HepG2 (cell line): Measurements from ENCODE around the gene CDYL. TPM values are rescaled to one million over a fixed set of nuclear protein-coding genes. Genes with fewer than 3 reads are reported as not detected.

Experiments
- ATAC-seq: fragments of 200-7000 bp; cut with Tn5 transposase; 3 replicates; pipeline ENCODE4 v1.9.1; 2020; ENCODE audit warnings: mild to moderate bottlenecking, moderate library complexity
- BruUV-seq: library from RNA; stranded (reverse); fragments of 400-500 nt; replicated peaks from 2 replicates; lab custom pipeline; 2021; lab: Mats Ljungman, UMichigan
- CTCF ChIA-PET: fragments of 300-600 bp; formaldehyde crosslinking; extraction: SDS; loops from one replicate; lab custom pipeline; 2021; ENCODE audit warnings: low total read pairs, inconsistent platforms, low intra/inter-chr PET ratio; lab: Yijun Ruan, JAX
- POLR2A ChIA-PET: fragments of 350-600 bp; sonication (Branson Sonifier 250); formaldehyde crosslinking; loops from one replicate; lab custom pipeline; 2020; ENCODE audit warnings: antibody characterized with exemption, inconsistent platforms; lab: Yijun Ruan, JAX
- DNase-seq: peaks from one replicate; pipeline ENCODE4 v3.0.0-alpha.2; 2015; ENCODE audit warnings: low spot score
- FAIRE-seq: peaks from 3 replicates; lab custom pipeline; 2011; peaks lifted over from hg19 to GRCh38; lab: Jason Lieb, UNC
- H2AFZ ChIP-seq: one replicate; pipeline ENCODE4 v1.6.1; 2011; ENCODE audit warnings: low read length, inconsistent platforms
- H3K27ac ChIP-seq: fragments of 300-600 bp; 3 replicates; pipeline ENCODE4 v1.8.0; 2011; ENCODE audit warnings: mixed run types, mild to moderate bottlenecking, mixed read lengths, low read length, inconsistent platforms; ENCODE audit not compliant: insufficient read depth; ENCODE audit errors: extremely low read length
- H3K27me3 ChIP-seq, 2 experiments: fragments of 200-600 bp in 1 of 2; 2 replicates in 1 of 2; 3 replicates in 1 of 2; pipeline versions ENCODE4 v1.6.0 to v1.8.0; 2011; ENCODE audit warnings: low read length in 2 of 2, mild to moderate bottlenecking in 2 of 2, moderate library complexity in 2 of 2, inconsistent platforms in 1 of 2; ENCODE audit not compliant: insufficient read depth in 2 of 2, control insufficient read depth in 1 of 2
- H3K36me3 ChIP-seq, 2 experiments: fragments of 200-600 bp in 1 of 2; replicated peaks in 1 of 2; 2 replicates in 1 of 2; 3 replicates in 1 of 2; pipeline versions ENCODE4 v1.5.1 to v1.8.0; 2011; ENCODE audit warnings: low read length in 2 of 2, inconsistent platforms in 1 of 2; ENCODE audit not compliant: insufficient read depth in 2 of 2, control insufficient read depth in 1 of 2
- H3K4me1 ChIP-seq: 2 replicates; pipeline ENCODE4 v1.5.1; 2012; ENCODE audit warnings: low read length, inconsistent platforms; ENCODE audit not compliant: insufficient read depth
- H3K4me2 ChIP-seq: 2 replicates; pipeline ENCODE4 v1.6.0; 2011; ENCODE audit warnings: low read depth, low read length, inconsistent platforms
- H3K4me3 ChIP-seq, 3 experiments: fragments of 200-600 bp in 1 of 3; sonication (generic), shearing (Covaris generic) in 1 of 3; replicated peaks in 1 of 3; 2 replicates each; pipeline ENCODE4 v1.5.1; 2011 to 2016; ENCODE audit warnings: low read length in 3 of 3, inconsistent platforms in 2 of 3, low read depth in 2 of 3, mild to moderate bottlenecking in 2 of 3, control low read depth in 1 of 3, mixed read lengths in 1 of 3; ENCODE audit not compliant: insufficient read depth in 1 of 3
- H3K79me2 ChIP-seq: one replicate; pipeline ENCODE4 v1.6.1; 2011; ENCODE audit warnings: low read length, inconsistent platforms; ENCODE audit not compliant: insufficient read depth
- H3K9ac ChIP-seq: 2 replicates; pipeline ENCODE4 v1.6.0; 2011; ENCODE audit warnings: mild to moderate bottlenecking, low read depth, low read length, inconsistent platforms; ENCODE audit not compliant: insufficient read depth
- H3K9me3 ChIP-seq: 2 replicates; pipeline ENCODE4 v1.5.1; 2012; ENCODE audit warnings: mild to moderate bottlenecking, low read length
- H4K20me1 ChIP-seq: 2 replicates; pipeline ENCODE4 v1.6.0; 2011; ENCODE audit warnings: inconsistent platforms, mild to moderate bottlenecking, low read length, moderate library complexity; ENCODE audit not compliant: insufficient read depth
- ATAD3A ChIP-seq: sonication (generic); formaldehyde crosslinking; IDR thresholded peaks from 2 replicates; pipeline ENCODE4 v1.4.0; 2020; ENCODE audit warnings: missing genetic modification reagents
- ATF1 ChIP-seq: IDR thresholded peaks from 2 replicates; pipeline ENCODE4 v1.6.1; 2016; ENCODE audit warnings: mild to moderate bottlenecking, control low read depth
- CHD4 ChIP-seq: fragments of 200-600 bp; sonication (generic); IDR thresholded peaks from 2 replicates; pipeline ENCODE4 v1.7.0; 2017; ENCODE audit warnings: mild to moderate bottlenecking, low read length, borderline replicate concordance
- CREM ChIP-seq, 2 experiments: sonication (generic) in 1 of 2; formaldehyde crosslinking in 1 of 2; IDR thresholded peaks; 2 replicates each; pipeline versions ENCODE4 v1.4.0 to v1.6.1; 2016 to 2020; ENCODE audit warnings: antibody characterized with exemption in 1 of 2, mild to moderate bottlenecking in 1 of 2, missing genetic modification reagents in 1 of 2
- KLF11 ChIP-seq: IDR thresholded peaks from 2 replicates; pipeline ENCODE4 v1.6.1; 2016; ENCODE audit warnings: missing compliant biosample characterization
- MXI1 ChIP-seq: IDR thresholded peaks from 3 replicates; pipeline ENCODE4 v1.6.1; 2012; ENCODE audit warnings: low read depth, low read length, inconsistent platforms, borderline replicate concordance
- MZF1 ChIP-seq: sonication (generic); formaldehyde crosslinking; IDR thresholded peaks from 2 replicates; pipeline ENCODE4 v1.8.1; 2023; ENCODE audit warnings: mild to moderate bottlenecking, missing genetic modification reagents, borderline replicate concordance
- PPARG ChIP-seq: conservative IDR thresholded peaks from 2 replicates; pipeline ENCODE4 v1.6.1; 2016; ENCODE audit warnings: missing biosample characterization, missing genetic modification reagents
- ZKSCAN8 ChIP-seq: IDR thresholded peaks from 2 replicates; pipeline ENCODE4 v1.6.1; 2016; ENCODE audit warnings: borderline replicate concordance, missing genetic modification reagents, missing compliant biosample characterization
- WGBS: methylation state at CpG from one replicate; pipeline ENCODE4 v1.1.6; 2017; ENCODE audit warnings: low lambda C conversion rate; 5-methylcytosine and 5-hydroxymethylcytosine counted together
- in situ Hi-C: cut with HindIII; loops from 2 replicates; pipeline ENCODE4 v1.10.0; 2017; ENCODE audit warnings: low pct_unique_long_range_greater_than_20kb; ENCODE audit not compliant: extremely low pct_ligation_motif_present
- intact Hi-C: fragments of 100-400 bp; cut with micrococcal nuclease; formaldehyde crosslinking; loops from one replicate; pipeline ENCODE4 v1.10.0; 2022; ENCODE audit not compliant: unreplicated experiment
- polyA plus RNA-seq, 8 experiments: library from polyadenylated mRNA; depleted of rRNA in 3 of 8; stranded (reverse) in 7 of 8; unstranded in 1 of 8; fragments of >200 nt; fragmentation: Illumina TruSeq in 4 of 8; extraction: Trizol in 4 of 8; gene quantifications; 2 replicates each; pipeline versions ENCODE4 v1.2.1 to v1.2.3, GENCODE V29; 2011 to 2016; ENCODE audit warnings: low read depth in 4 of 8, missing spikeins in 1 of 8, mixed read lengths in 1 of 8; ENCODE audit not compliant: insufficient read depth in 1 of 8
- total RNA-seq, 5 experiments: library from RNA; depleted of rRNA; stranded (reverse); fragments of >200 nt; fragmentation: Illumina TruSeq; extraction: Trizol; gene quantifications; 2 replicates each; pipeline ENCODE4 v1.2.3, GENCODE V29; 2016; ENCODE audit warnings: low read depth in 1 of 5
- TF ChIP-seq, protein P1 (sequence below): sonication (generic); formaldehyde crosslinking; conservative IDR thresholded peaks from 2 replicates; pipeline ENCODE4 v1.4.0; 2020; ENCODE audit warnings: mild to moderate bottlenecking, missing genetic modification reagents, moderate library complexity
- TF ChIP-seq, protein P2 (sequence below): sonication (generic); formaldehyde crosslinking; IDR thresholded peaks from 2 replicates; pipeline ENCODE4 v1.5.1; 2020; ENCODE audit warnings: missing genetic modification reagents, mild to moderate bottlenecking, borderline replicate concordance

CDYL gene
- total and polyA plus RNA-seq, 2 of the 13 experiments (the other 11 are each of a cell fraction or from before 2014, with no cell fraction given), result 22.8 to 105 TPM

DNA sequence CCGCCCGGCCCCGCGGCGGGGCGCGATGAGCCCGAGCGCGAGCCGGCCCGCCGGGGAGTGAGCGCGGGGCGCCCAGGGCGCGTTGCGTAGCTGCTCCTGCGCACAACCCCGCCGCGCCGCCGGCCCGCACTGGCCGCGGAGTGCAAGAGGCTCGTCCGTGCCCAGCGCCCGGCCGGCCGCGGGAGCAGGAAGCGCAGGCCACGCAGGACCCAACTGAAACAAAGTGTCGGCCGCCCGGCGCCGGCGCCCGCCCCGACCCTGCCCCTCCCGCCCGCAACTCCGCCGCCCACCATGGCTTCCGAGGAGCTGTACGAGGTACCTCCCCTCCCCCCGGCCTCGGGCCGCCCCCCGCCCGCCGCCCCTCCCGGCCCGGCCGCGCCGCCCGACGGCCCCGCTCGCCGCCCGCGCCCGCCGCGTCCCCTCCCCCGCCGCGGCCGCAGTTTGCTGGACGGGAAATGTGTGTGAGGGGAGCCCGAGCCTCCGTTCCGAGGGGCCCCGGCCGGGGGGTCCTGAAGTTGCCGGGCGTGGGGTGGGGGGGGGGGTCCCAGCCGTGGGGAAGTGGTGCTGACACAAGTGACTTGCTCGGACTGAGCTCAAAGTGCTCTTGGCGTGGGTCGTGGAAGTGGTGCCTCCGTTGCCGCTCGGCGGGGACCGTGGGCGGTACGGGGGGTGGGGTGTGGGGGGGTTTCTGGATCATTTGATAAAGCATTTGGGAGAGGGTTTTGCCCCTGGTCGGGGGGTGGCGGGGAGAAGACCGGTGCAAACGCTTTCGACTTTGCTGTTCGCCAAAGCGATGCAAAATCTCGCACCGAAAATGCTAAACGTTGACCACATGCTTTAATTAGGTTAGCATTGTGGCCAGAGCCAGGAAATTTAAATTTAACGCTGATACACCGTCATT is 539 bp downstream of the CDYL start (continued):
- TF ChIP-seq MZF1 (no peak), ATAD3A (CRISPR knock-in tag) (no peak), MXI1 (peak; percentile 6; the same call in 1 of the 3 replicates)
- TF ChIP-seq, protein P1, sequence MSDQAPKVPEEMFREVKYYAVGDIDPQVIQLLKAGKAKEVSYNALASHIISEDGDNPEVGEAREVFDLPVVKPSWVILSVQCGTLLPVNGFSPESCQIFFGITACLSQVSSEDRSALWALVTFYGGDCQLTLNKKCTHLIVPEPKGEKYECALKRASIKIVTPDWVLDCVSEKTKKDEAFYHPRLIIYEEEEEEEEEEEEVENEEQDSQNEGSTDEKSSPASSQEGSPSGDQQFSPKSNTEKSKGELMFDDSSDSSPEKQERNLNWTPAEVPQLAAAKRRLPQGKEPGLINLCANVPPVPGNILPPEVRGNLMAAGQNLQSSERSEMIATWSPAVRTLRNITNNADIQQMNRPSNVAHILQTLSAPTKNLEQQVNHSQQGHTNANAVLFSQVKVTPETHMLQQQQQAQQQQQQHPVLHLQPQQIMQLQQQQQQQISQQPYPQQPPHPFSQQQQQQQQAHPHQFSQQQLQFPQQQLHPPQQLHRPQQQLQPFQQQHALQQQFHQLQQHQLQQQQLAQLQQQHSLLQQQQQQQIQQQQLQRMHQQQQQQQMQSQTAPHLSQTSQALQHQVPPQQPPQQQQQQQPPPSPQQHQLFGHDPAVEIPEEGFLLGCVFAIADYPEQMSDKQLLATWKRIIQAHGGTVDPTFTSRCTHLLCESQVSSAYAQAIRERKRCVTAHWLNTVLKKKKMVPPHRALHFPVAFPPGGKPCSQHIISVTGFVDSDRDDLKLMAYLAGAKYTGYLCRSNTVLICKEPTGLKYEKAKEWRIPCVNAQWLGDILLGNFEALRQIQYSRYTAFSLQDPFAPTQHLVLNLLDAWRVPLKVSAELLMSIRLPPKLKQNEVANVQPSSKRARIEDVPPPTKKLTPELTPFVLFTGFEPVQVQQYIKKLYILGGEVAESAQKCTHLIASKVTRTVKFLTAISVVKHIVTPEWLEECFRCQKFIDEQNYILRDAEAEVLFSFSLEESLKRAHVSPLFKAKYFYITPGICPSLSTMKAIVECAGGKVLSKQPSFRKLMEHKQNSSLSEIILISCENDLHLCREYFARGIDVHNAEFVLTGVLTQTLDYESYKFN (CRISPR knock-in tag), result no peak

DNA sequence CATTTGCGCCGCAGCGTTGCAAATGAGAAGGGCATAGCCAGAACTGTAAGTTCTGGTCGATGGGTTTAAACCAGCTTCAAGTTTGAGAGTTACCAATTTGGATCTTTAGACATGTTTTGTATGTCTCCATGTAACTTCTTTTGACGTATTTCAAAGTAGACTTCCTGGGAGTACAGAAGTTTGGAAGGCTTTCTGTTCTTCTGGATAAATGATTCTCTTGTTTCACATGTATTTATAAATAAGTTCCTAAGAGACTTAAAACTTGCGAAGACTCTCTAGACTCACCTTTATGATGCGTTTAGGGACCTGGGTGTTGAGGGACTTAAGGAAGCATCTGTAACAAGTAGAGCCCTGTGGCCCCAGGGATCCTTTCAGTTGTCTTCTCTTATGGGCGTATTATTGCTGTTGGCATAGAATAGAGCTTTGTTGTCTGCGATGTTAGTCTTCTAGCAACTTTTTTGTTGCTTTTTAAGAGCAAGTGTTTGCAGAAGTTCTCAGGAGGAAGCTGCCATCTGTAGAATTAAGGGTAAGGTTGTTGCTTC is 1.3 kb downstream of the CDYL start:
- peaks cover 4% of the 10 kb centered on the region; the same call in 1 of the 2 replicates for H4K20me1 ChIP-seq
- peak; percentile 56 for FAIRE-seq
- no peak overlapping the region for H3K27ac ChIP-seq
- TF ChIP-seq, protein P2, sequence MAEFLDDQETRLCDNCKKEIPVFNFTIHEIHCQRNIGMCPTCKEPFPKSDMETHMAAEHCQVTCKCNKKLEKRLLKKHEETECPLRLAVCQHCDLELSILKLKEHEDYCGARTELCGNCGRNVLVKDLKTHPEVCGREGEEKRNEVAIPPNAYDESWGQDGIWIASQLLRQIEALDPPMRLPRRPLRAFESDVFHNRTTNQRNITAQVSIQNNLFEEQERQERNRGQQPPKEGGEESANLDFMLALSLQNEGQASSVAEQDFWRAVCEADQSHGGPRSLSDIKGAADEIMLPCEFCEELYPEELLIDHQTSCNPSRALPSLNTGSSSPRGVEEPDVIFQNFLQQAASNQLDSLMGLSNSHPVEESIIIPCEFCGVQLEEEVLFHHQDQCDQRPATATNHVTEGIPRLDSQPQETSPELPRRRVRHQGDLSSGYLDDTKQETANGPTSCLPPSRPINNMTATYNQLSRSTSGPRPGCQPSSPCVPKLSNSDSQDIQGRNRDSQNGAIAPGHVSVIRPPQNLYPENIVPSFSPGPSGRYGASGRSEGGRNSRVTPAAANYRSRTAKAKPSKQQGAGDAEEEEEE, result no peak
- TF ChIP-seq ATF1 (CRISPR knock-in tag), result 0 out of 2 replicates have a peak, but pooled peaks have one; percentile 19
- TF ChIP-seq ZKSCAN8 (CRISPR knock-in tag), result no peak
- TF ChIP-seq CHD4, result 0 out of 2 replicates have a peak, but pooled peaks have one; percentile 8
- peak; percentile 10; the same call in 1 of the 2 replicates for TF ChIP-seq PPARG (CRISPR knock-in tag)
- TF ChIP-seq KLF11, result 0 out of 2 replicates have a peak, but pooled peaks have one; percentile 19
- TF ChIP-seq CREM (IDR thresholded peaks at IDR 0.05), result peak; percentile 28; the same call in 1 of the 2 replicates
- TF ChIP-seq CREM (CRISPR knock-in tag; IDR thresholded peaks at IDR 0.05), result no peak
- no peak for ATAC-seq
- ChIA-PET CTCF (no interaction called here), POLR2A (interaction anchor here (0.5 to 1.6 kb wide), 3 partner anchors 13 to 226 kb away, joined by 3 to 9 read pairs (median 4); partner anchors contain the start of gene RPP40)
- BruUV-seq, result no TSS peak
- DNase-seq, result no peak
- H3K4me2 ChIP-seq, result peak overlapping the region; percentile 83
- H3K9ac ChIP-seq, result peak overlapping the region; percentile 67
- peak overlapping the region; percentile 69 to 81 (median 77) for H3K4me3 ChIP-seq
- peaks cover 0 to 28% of the 10 kb centered on the region in 2 experiments; a peak in 4 of 5 replicates for H3K27me3 ChIP-seq
- no peak overlapping the region for H2AFZ ChIP-seq
- 35% methylated on average over 9 of the region's 9 CpGs for WGBS
- peaks cover 53% of the 10 kb centered on the region for H3K79me2 ChIP-seq
- H3K36me3 ChIP-seq, result no peaks in the 10 kb centered on the region
- peaks cover 36% of the 10 kb centered on the region for H3K4me1 ChIP-seq
- intact Hi-C loops, result loop anchor here (1.0 to 5.0 kb wide), 2 partner anchors 130 to 253 kb away; no protein-coding TSS in a partner anchor
- H3K9me3 ChIP-seq, result peaks cover 15% of the 10 kb centered on the region
- in situ Hi-C loops, result no loop called here
